T-helper 1 cell treated with Interleukin-12 subunit alpha and Interleukin-12 subunit beta and Interleukin-4 antibody, amounts not matched to agents 30 μg/mL and 1 μg/mL, for 36 hours (primary cell): ENCODE data around the gene CPEB3.
"Not testable (repeated sequence)": the region's sequence is repeated elsewhere in the genome, so short reads cannot be mapped to it uniquely, and the experiment has no call there.

Source experiments
- H3K27ac Mint-ChIP-seq: one replicate; pipeline ENCODE4 v1.8.0; 2021; ENCODE audit warnings: mild to moderate bottlenecking, mixed read lengths
- H3K27me3 Mint-ChIP-seq: one replicate; pipeline ENCODE4 v1.8.0; 2021; ENCODE audit warnings: low read depth, mixed read lengths
- H3K36me3 Mint-ChIP-seq: one replicate; pipeline ENCODE4 v1.8.0; 2021; ENCODE audit warnings: low read depth, mixed read lengths
- H3K4me1 Mint-ChIP-seq: one replicate; pipeline ENCODE4 v1.8.0; 2021; ENCODE audit warnings: low read depth, mixed read lengths
- H3K4me3 Mint-ChIP-seq: one replicate; pipeline ENCODE4 v1.8.0; 2021; ENCODE audit warnings: mild to moderate bottlenecking, moderate library complexity, mixed read lengths
- H3K9me3 Mint-ChIP-seq: one replicate; pipeline ENCODE4 v1.8.0; 2021; ENCODE audit warnings: mixed read lengths

The CPEB3 gene

DNA sequence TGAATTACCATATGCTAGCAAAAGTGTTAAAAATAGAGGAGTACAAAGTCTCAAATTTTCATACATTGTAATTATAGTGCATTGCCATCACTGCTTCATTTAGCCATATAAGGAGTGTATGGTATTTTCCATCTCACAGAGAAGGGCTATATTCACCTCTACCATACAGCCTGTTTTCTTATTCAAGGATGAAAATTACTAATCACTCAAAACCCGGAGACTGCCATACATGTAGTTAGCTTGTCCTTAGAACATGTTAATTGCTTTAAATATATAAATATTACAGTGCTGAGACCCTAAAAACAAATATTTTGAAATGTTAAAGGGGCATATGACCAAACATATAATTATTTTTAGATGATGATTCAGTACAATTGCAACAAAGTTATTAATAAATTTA, 49.4 kb downstream of the CPEB3 start:
- H3K27me3 Mint-ChIP-seq, result peaks cover 20% of the 10 kb centered on the region
- peaks cover 35% of the 10 kb centered on the region for H3K4me1 Mint-ChIP-seq
- no peak overlapping the region for H3K27ac Mint-ChIP-seq
- H3K4me3 Mint-ChIP-seq, result peak overlapping the region; percentile 90
- peaks cover 19% of the 10 kb centered on the region for H3K36me3 Mint-ChIP-seq
- no peaks in the 10 kb centered on the region for H3K9me3 Mint-ChIP-seq

DNA sequence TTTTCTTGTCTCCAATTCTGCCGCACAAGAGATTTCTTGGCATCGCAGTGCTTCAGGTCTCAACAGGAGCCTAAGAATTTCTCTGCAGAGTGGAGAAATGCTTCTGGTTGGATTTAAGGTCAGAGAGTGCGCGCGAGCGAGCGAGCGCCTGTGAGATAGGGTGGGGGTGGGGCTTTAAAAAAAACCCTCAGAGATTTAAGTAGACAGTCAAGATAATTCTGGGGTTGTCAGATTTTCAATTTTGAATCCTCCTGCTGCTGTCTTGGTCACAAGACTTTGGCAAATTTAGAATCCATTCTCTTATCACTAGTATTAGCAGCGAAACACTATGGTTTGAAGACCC, 49.7 kb downstream of the CPEB3 start:
- peaks cover 35% of the 10 kb centered on the region for H3K4me1 Mint-ChIP-seq
- H3K27ac Mint-ChIP-seq, result no peak overlapping the region
- no peaks in the 10 kb centered on the region for H3K9me3 Mint-ChIP-seq
- peaks cover 20% of the 10 kb centered on the region for H3K27me3 Mint-ChIP-seq
- H3K4me3 Mint-ChIP-seq, result peak overlapping the region; percentile 90
- peaks cover 19% of the 10 kb centered on the region for H3K36me3 Mint-ChIP-seq

DNA sequence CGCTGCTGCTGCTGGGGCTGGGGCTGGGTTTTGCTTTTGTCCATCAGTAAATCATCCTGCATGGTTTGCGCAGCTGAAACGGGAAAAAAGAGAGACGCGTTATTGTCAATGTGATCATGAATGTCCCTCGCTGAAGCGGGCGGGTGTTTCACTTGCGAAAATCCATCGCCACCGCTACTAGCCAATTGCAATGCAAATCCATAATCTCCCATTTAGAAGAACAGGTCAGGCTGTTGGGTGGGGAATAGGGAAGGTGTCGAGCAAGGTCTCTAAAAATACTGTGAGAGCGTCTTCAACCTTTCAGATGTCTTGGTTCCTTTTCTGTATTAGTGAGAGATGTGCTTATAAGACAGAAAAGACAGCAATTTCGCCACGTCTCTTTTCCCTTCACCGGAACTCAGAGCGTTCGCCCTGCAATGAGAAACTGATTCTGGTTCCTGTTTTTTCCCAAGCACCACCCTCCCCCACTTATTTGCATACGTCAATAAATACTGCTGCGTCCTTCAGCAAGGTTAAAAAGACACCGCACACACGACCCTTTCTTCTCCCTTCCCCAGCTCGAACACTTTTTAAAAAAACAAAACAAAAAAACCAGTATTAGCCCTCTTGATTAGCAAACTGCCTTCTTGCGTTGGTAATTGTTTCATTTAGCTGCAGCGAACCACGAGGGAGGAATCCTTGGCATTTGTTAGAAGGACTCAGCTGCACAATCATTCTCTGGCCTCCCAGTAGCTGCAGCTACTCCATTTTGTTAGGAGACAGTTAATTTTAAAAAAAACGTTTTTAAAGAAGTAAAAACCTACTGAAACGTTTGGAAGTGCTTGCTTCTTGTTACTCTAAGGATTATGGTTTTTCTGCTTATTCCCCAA, 50.4 kb downstream of the CPEB3 start:
- Mint-ChIP-seq H3K27ac (peak overlapping the region; percentile 78), H3K4me3 (peak overlapping the region; percentile 90)

GRCh38 chr10:92239600-92240288, 51.1 kb downstream of the CPEB3 start:
- H3K4me3 Mint-ChIP-seq, result peak overlapping the region; percentile 90
- H3K36me3 Mint-ChIP-seq, result peaks cover 19% of the 10 kb centered on the region
- peaks cover 20% of the 10 kb centered on the region for H3K27me3 Mint-ChIP-seq
- H3K27ac Mint-ChIP-seq, result peak overlapping the region; percentile 78
- H3K9me3 Mint-ChIP-seq, result no peaks in the 10 kb centered on the region
- peaks cover 35% of the 10 kb centered on the region for H3K4me1 Mint-ChIP-seq

More for the DNA sequence above, 50.4 kb downstream of the CPEB3 start:
- peaks cover 35% of the 10 kb centered on the region for H3K4me1 Mint-ChIP-seq
- H3K27me3 Mint-ChIP-seq, result peaks cover 20% of the 10 kb centered on the region
- peaks cover 19% of the 10 kb centered on the region for H3K36me3 Mint-ChIP-seq
- H3K9me3 Mint-ChIP-seq, result no peaks in the 10 kb centered on the region

DNA sequence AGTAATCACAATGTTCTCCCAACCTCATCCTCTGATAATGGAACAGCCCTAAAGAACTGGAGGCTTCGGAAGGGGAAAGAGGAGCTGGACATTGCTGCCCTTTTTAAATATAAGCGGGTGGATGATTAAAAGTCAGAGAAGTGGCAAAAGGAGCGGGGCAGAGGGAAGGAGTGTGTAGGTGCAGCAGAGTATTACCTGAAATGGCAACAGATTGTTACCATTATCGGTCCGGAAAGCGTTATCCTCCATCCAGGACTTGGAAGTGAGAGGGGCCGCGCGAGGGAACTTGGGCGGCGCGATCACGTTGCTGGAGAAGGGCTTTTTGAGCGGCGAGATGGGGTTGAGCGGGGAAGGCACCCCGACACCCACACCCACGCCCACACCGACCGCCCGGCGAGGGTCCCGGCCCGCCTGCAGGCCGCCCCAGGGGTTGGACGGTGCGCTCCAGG, 51.7 kb downstream of the CPEB3 start:
- H3K4me3 Mint-ChIP-seq, result peak overlapping the region; percentile 84
- H3K9me3 Mint-ChIP-seq, result no peaks in the 10 kb centered on the region
- peak overlapping the region; percentile 67 for H3K27ac Mint-ChIP-seq
- H3K27me3 Mint-ChIP-seq, result peaks cover 20% of the 10 kb centered on the region
- H3K36me3 Mint-ChIP-seq, result peaks cover 19% of the 10 kb centered on the region
- H3K4me1 Mint-ChIP-seq, result peaks cover 35% of the 10 kb centered on the region

DNA sequence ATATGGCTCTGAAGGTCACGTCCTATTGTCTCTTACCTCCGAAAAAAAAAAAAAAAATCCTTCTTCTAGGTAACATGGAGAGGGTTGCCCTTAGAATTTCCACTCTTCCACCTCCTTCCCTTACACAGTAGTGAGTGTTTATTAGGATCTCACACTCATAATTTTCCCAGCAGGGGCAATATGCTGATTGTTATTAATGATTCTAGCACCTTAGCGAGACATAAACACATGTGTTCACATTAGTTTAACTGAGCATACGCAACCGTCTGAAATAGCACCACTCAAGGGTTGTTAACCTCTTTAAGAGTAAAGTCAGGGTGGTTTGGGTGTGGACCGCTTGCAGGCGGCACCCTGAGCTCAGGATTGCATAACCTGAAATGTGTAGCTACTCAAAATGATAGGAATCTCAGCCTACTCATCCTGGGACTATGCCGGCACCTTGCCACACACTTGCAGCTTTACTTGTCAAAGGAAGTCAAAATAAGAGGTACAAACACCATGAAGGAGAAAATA, 52.2 kb downstream of the CPEB3 start:
- Mint-ChIP-seq H3K4me1 (peaks cover 35% of the 10 kb centered on the region), H3K27ac (peak overlapping the region; percentile 67), H3K9me3 (no peaks in the 10 kb centered on the region), H3K36me3 (peaks cover 19% of the 10 kb centered on the region), H3K27me3 (peaks cover 20% of the 10 kb centered on the region), H3K4me3 (peak overlapping the region; percentile 84)

GRCh38 chr10:92238054-92238585, 52.8 kb downstream of the CPEB3 start:
- Mint-ChIP-seq H3K9me3 (no peaks in the 10 kb centered on the region), H3K4me3 (no peak overlapping the region), H3K36me3 (peaks cover 19% of the 10 kb centered on the region), H3K27me3 (peaks cover 20% of the 10 kb centered on the region), H3K27ac (no peak overlapping the region), H3K4me1 (peaks cover 31% of the 10 kb centered on the region)

- Mint-ChIP-seq H3K27ac (no peak overlapping the region), H3K4me1 (peaks cover 5% of the 10 kb centered on the region), H3K27me3 (no peaks in the 10 kb centered on the region), H3K36me3 (peaks cover 2% of the 10 kb centered on the region), H3K4me3 (no peak overlapping the region), H3K9me3 (no peaks in the 10 kb centered on the region)
Observed at GRCh38 chr10:92231196-92231595, 59.7 kb downstream of the CPEB3 start.

DNA sequence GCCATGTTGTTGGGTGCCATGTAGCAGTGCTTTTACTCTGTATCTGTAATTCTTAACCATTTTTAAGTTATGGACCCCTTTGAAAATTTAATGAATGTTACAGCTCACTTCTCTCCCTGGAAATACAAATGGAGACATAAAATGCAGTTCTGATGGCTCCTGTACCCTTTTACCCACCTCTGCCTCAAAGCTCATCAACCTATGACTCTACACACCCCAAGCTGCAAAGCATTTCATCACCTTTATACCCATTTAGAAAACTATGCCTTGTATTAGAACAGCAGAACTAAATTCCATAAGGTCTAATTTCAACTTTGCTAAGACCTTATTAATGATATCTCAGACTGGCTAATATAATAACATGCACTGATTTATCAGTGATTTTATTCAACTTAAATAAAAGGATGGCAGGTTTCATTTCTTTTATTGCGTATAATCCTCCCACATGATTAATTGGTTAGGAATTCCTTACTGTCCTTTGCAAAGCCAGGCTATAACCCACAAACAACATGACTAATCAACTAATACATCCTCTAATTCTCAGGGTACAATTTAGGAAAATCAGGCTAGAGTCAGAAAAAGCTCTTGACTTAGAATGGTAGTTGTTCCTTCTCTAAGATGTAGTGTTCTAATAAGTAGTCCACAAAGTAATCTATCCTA, 68.1 kb downstream of the CPEB3 start:
- Mint-ChIP-seq H3K4me3 (no peak overlapping the region), H3K9me3 (no peaks in the 10 kb centered on the region), H3K36me3 (peaks cover 6% of the 10 kb centered on the region), H3K27ac (no peak overlapping the region), H3K4me1 (no peaks in the 10 kb centered on the region), H3K27me3 (no peaks in the 10 kb centered on the region)

DNA sequence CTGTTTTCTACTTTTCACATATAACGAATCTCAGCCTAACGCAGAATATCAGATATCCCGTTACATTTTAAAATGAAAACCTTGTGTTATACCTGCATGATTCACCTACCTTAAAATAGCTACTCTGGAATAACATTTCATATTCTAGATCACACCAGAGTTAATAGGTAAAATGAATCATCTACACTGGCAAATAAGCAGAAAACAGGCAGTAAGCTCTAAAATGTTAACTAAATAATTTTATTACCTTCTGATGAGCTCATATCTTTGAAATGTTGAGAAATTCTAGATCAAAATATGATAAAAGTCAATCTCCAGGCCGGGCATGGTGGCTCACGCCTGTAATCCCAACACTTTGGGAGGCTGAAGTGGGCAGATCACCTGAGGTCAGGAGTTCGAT, 71.3 kb downstream of the CPEB3 start:
- no peaks in the 10 kb centered on the region for H3K27me3 Mint-ChIP-seq
- H3K4me3 Mint-ChIP-seq, result no peak overlapping the region
- no peaks in the 10 kb centered on the region for H3K4me1 Mint-ChIP-seq
- peaks cover 6% of the 10 kb centered on the region for H3K36me3 Mint-ChIP-seq
- no peak overlapping the region for H3K27ac Mint-ChIP-seq
- no peaks in the 10 kb centered on the region for H3K9me3 Mint-ChIP-seq

DNA sequence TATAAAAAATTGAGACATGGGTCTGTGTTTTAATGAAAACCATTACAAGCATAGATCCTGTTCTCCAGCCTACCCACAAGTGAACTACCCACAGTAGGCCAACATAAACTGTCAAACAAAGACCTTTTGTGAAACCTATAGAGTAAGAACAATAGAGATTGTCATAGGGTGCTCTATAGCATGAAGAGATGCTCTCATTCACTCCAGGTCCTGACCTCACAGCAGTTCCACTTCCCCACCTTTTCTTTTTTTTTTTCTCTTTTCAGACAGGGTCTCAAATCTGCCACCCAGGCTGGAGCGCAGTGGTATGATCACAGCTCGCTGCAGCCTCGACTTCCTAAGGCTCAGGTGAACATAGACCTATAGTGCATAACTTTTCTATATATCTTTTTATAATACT, 72.3 kb downstream of the CPEB3 start:
- Mint-ChIP-seq H3K4me3 (no peak overlapping the region), H3K9me3 (no peaks in the 10 kb centered on the region), H3K27ac (peak overlapping the region; percentile 22), H3K27me3 (no peaks in the 10 kb centered on the region), H3K4me1 (no peaks in the 10 kb centered on the region), H3K36me3 (peaks cover 3% of the 10 kb centered on the region)

- not testable (repeated sequence) for H3K27me3 Mint-ChIP-seq, H3K4me3 Mint-ChIP-seq, H3K27ac Mint-ChIP-seq, H3K36me3 Mint-ChIP-seq, H3K4me1 Mint-ChIP-seq, H3K9me3 Mint-ChIP-seq
Observed at GRCh38 chr10:92216608-92217007, 74.3 kb downstream of the CPEB3 start.

DNA sequence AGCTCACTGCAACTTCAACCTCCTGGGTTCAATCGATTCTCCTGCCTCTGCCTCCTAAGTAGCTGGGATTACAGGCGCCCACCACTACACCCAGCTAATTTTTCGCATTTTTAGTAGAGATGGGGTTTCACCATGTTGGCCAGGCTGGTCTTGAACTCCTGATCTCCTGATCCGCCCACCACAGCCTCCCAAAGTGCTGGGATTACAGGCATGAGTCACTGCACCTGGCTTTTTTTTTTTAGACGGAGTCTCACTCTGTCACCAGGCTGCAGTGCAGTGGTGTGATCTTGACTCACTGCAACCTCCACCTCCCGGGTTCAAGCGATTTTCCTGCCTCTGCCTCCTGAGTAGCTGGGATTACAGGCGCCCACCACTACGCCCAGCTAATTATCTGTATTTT, 75.7 kb downstream of the CPEB3 start:
- not testable (repeated sequence) for H3K36me3 Mint-ChIP-seq, H3K4me1 Mint-ChIP-seq, H3K27me3 Mint-ChIP-seq, H3K4me3 Mint-ChIP-seq, H3K27ac Mint-ChIP-seq, H3K9me3 Mint-ChIP-seq

DNA sequence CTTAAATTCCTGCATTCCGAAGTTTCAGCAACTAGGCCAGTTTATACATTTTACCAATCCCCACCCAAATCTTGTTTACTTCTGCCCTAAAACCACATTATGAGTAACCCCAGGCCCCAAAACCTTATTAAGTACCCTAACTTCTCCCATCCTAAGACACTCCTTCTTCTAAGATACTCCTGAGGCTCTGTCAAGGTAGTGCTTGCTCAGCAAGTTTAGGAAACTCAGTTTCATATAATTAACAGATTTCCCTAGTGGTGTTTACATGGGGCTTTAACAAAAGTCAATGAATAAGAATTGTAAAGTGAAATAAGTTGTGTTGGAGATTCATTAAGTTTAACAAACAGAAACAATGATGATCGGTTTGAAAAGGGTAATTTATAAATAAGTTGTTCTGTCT, 77.8 kb downstream of the CPEB3 start:
- no peaks in the 10 kb centered on the region for H3K9me3 Mint-ChIP-seq
- no peaks in the 10 kb centered on the region for H3K27me3 Mint-ChIP-seq
- peak overlapping the region; percentile 11 for H3K27ac Mint-ChIP-seq
- H3K36me3 Mint-ChIP-seq, result peaks cover 3% of the 10 kb centered on the region
- peaks cover 12% of the 10 kb centered on the region for H3K4me1 Mint-ChIP-seq
- no peak overlapping the region for H3K4me3 Mint-ChIP-seq
